Coronary artery (tissue), 2 donors: ENCODE data around the gene NRIP1.

Experiments
- DNase-seq: peaks from one replicate; pipeline ENCODE4 v3.0.0-alpha.2; 2017; ENCODE audit warnings: low spot score
- H3K27ac ChIP-seq, 2 donors: fragments of 200-600 bp; sonication (generic); one replicate each; pipeline ENCODE4 v1.5.1; 2016 to 2019
- H3K4me3 ChIP-seq: fragments of 200-600 bp; sonication (generic); 2 replicates; pipeline ENCODE4 v1.5.1; 2016; ENCODE audit warnings: mild to moderate bottlenecking, moderate library complexity
- TF ChIP-seq, protein P1 (sequence below): fragments of 200-600 bp; sonication (generic); IDR thresholded peaks from one replicate; pipeline ENCODE4 v1.5.1; 2019; ENCODE audit warnings: antibody characterized with exemption

The NRIP1 gene

DNA sequence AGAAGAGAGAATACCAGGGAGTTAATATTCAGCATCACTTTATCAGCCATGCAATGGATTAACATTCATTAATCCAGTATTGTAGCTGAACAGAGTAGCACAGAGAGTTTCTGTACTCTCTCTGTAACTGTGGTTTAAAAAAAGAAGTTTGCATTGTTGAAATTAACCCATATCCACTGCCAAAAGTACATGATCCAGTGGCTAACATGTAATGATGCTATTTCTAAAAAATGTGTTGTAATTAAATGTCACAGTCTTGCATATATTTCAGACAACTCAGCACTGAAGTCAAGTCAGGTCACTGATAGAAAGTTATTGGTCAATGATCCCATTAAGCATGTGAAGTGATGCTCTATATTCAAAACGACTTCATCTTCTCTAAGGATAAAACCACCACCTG lies 141.3 kb downstream of the NRIP1 start:
- TF ChIP-seq, protein P1, sequence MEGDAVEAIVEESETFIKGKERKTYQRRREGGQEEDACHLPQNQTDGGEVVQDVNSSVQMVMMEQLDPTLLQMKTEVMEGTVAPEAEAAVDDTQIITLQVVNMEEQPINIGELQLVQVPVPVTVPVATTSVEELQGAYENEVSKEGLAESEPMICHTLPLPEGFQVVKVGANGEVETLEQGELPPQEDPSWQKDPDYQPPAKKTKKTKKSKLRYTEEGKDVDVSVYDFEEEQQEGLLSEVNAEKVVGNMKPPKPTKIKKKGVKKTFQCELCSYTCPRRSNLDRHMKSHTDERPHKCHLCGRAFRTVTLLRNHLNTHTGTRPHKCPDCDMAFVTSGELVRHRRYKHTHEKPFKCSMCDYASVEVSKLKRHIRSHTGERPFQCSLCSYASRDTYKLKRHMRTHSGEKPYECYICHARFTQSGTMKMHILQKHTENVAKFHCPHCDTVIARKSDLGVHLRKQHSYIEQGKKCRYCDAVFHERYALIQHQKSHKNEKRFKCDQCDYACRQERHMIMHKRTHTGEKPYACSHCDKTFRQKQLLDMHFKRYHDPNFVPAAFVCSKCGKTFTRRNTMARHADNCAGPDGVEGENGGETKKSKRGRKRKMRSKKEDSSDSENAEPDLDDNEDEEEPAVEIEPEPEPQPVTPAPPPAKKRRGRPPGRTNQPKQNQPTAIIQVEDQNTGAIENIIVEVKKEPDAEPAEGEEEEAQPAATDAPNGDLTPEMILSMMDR = no peak
- DNase-seq = no peak
- Histone ChIP-seq H3K27ac (no peak overlapping the region), H3K4me3 (no peak overlapping the region)

DNA sequence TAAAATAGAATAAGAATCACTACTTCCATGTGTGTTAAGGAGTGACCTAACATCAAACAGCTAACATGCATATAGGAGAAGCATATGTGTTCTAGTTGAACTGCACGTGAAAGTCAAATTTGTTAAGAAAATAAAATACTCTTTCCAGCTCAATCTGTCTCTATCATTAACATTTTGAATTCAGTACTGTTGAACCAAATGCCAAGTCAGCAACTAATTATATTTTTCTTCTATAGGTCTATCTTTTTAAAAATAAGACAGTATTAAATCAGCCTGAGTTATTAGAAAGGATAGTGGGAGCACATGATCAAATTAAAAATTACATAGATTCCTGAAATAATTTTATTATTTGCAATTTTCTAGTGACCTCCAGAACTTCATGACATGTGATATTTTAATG lies 141.8 kb downstream of the NRIP1 start:
- DNase-seq = no peak
- TF ChIP-seq, protein P1 = no peak
- no peak overlapping the region for H3K27ac ChIP-seq
- H3K4me3 ChIP-seq = no peak overlapping the region

DNA sequence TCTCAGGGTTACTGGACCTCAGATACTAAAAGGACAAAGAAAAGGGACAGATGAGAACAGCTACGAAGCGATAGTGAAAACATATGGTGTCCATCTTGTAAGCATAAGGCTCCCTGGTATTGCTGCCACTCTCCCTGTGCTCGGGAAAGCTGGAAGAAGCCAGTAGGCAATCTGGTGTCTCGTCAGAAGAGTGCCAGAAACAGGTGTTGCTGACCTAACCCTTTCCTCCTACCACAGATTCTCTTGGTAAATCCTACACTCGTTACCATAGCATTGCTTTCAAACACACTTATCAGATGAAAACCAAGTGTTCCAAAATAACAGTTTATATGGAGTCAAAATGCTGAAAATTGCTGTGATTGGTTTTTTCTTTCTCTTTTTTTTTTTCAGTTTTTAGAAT lies 146.3 kb downstream of the NRIP1 start:
- TF ChIP-seq, protein P1 = no peak
- DNase-seq = no peak

DNA sequence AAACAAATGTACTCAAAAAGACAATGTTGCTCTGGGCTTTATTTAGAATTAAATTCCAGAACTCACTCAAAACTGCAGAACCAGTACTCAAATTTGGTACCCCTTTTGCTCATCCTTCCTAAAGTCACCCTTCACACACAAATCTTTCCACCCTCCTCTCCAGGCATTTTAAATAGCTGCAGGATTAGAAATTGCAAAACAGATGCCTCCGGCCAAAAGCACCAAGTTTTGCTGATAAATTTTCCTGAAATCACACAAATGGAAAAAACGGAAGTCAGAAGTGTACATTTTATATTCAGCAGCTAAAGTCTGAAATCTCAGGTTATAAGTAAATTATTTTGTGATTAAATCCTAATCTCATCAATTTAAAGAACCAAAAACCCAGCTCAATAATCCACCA lies 147.0 kb downstream of the NRIP1 start:
- no peak overlapping the region for H3K27ac ChIP-seq
- TF ChIP-seq, protein P1 = no peak
- no peak for DNase-seq
- no peak overlapping the region for H3K4me3 ChIP-seq

More for the DNA sequence above, 146.3 kb downstream of the NRIP1 start:
- no peak overlapping the region for H3K4me3 ChIP-seq
- no peak overlapping the region for H3K27ac ChIP-seq

DNA sequence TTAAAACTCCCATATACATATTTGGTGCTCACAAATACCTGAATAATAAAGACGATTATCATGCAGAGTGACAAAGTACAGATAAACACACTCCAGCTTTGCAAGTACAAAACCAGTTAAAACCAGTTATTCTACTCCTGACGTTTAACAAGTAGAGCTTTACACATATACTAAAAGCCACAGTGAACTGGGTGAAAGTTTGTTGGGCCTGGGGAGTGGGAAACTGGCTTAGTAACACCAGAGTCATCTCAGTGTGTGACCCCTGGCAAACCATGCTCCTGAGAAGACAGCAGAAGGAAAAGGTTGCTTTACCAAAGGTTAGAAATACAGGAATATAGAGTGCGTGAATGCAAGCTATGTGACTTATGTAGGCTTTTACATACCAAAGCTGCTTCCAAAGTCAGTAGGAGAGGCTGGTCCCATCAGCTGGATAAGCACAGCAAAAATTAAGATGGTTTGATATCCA lies 148.1 kb downstream of the NRIP1 start:
- no peak for DNase-seq
- no peak overlapping the region for H3K27ac ChIP-seq
- H3K4me3 ChIP-seq = no peak overlapping the region
- TF ChIP-seq, protein P1 = no peak

DNA sequence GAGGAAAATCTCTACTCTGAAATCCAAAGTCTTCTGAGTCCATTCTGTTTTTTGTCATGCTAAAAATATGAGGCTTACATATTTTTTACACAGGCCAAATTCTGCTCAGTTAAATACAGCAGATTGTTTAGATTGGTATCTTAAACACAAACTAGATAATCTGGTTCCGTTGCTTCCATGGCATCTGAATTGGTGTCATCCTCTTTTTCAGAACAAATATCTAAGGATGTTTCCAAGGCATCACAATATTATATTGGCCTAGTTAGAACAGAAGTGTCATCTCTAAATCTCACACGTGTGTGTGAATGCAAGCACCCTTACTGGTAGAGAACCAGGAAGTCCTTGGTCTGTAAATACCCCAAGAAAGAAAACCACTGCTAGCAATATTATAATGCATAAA lies 151.2 kb downstream of the NRIP1 start:
- no peak overlapping the region for H3K4me3 ChIP-seq

DNA sequence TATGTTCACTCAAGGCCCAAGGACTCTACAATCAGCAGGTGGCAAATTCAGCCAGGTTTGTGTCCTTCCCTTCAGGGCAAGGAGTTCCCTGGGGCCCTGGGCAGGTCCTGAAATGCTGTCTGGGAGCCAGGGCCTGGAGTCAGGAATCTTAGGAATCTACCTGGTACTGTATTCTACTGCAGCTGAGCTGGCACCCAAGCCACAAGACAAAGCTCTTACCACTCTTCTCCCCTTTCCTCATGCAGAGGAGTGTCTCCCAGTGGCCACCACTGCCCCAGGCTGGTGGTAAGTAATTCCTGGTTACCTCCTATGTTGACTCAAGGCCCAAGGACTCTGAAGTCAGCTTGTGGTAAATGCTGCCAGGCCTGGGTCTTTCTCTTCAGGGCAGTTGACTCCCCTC lies 153.4 kb downstream of the NRIP1 start:
- no peak overlapping the region for H3K4me3 ChIP-seq
- TF ChIP-seq, protein P1 = no peak
- H3K27ac ChIP-seq = no peak overlapping the region
- DNase-seq = no peak

More for the DNA sequence above, 151.2 kb downstream of the NRIP1 start:
- TF ChIP-seq, protein P1 = no peak
- DNase-seq = no peak
- H3K27ac ChIP-seq = no peak overlapping the region
